HG03521 (cell line): ENCODE data around the gene QSOX1.

Experiments used
- ATAC-seq: cut with Tn5 transposase; IDR thresholded peaks from one replicate; pipeline ENCODE4 v1.9.1; 2021; ENCODE audit warnings: mild to moderate bottlenecking, moderate library complexity; ENCODE audit not compliant: unreplicated experiment

Gene QSOX1

GRCh38 chr1:180248731-180249681 lies 94.3 kb downstream of the QSOX1 start:
- ATAC-seq: no peak

DNA sequence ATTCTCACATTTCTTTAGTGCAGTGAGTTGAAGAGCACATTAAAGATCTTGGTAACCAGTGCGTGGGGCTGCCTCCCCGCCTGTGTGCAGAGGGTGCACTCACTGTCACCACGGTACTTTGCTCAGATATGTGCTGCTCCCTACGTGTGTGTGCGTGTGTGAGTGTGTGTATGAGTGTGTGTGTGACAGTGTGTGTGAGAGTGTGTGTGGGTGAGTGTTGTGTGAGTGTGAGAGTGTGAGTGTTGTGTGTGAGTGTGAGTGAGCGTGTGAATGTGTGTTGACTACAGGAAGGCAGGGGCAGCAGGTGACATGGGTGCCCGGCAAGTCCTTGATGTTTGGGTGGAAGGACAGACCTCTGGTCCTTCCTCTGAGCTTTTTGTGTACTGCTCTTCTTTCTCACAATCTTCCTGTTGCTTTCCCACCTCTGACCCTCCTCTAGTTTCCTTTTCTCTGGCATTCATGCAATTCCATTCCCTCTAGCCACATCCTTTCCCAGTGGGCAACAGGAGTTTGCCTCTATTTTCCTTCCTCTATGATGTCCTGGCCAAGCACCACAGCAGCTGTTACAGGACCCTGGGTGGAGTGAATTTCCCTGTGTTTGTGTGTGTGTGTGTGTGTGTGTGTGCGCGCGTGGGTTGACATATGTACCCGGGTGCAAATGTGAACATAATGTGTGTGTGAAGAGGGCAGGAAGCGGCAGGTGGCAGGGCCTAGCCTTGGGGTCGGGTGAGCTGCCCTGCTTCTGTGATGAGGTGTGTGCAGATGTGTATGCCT lies 95.2 kb downstream of the QSOX1 start:
- ATAC-seq: no peak

DNA sequence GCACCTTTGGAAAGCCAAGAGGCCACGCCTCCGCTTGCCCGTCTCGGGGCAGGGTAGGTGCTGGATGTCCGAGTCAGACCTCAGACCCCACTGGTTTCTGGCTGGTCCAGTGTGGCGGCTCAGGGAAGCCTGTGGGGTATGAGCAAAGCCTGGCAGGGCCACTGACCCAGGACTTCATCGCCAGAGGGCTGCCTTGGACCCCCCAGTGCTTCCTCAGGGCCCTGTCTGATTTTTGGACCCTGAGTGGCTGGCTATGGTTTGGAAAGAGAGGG lies 95.8 kb downstream of the QSOX1 start:
- no peak for ATAC-seq

DNA sequence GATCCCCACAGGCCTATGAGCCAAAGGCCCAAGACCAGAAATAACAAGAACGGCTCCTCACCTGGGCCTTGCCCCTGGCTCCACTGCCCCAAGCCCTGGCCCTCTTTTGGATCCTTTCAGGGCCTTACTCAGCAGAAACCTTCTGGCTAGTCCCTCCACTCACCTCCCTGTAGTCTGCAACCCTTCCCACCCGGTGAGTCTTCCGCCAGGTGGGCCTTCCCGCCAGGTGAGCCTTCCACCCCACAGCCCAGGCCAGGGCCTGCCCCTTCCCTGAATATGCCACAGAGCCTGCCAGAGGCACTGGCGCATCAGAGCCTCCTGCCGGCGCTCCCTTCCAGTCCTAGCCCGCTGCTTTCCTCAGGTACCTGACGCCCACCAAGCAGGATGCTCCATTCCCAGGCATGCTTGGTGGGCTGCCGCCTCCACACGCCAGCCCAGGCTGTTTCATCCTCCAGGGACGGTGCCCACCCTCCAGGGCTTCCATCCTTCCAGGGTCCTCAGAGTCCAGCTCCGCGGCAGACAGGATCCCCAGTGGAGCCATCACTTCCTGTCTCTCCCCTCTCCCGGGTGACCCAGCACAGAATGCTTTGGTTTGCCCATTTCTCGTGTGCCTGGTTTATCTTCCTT lies 96.3 kb downstream of the QSOX1 start:
- no peak for ATAC-seq

- ATAC-seq: no peak
These were observed 97.0 kb downstream of the QSOX1 start for GRCh38 chr1:180251526-180252305.

GRCh38 chr1:180252638-180253536 lies 98.2 kb downstream of the QSOX1 start:
- ATAC-seq: peak; percentile 55
